Measurements from ENCODE around the gene NOP53.
"Not testable (repeated sequence)": the region's sequence is repeated elsewhere in the genome, so short reads cannot be mapped to it uniquely, and the experiment has no call there.

Gene NOP53

GRCh38 chr19:47802521-47803043 lies 57.2 kb downstream of the NOP53 start:
- TF ChIP-seq GATA2 (IDR thresholded peaks at IDR 0.05; ENCODE audit: low read depth, low read length) (no peak), GATA3 (IDR thresholded peaks at IDR 0.05; ENCODE audit: low read depth, low read length) (no peak)

- TF ChIP-seq GATA2, GATA3 (IDR thresholded peaks at IDR 0.05; ENCODE audit: low read depth, low read length): not testable (repeated sequence)
Observed at GRCh38 chr19:47804451-47804850, 59.1 kb downstream of the NOP53 start, which contains the start of gene TPRX1. Gene TPRX1, minus strand, starts transcription at chr19:47804551. Its CDS starts 12 bp downstream, at chr19:47804539.

GRCh38 chr19:47805313-47805712 lies 60.0 kb downstream of the NOP53 start:
- TF ChIP-seq GATA3 (IDR thresholded peaks at IDR 0.05; ENCODE audit: low read depth, low read length): no peak
- no peak for TF ChIP-seq GATA2 (IDR thresholded peaks at IDR 0.05; ENCODE audit: low read depth, low read length)

- TF ChIP-seq GATA2 (IDR thresholded peaks at IDR 0.05; ENCODE audit: low read depth, low read length): no peak
- TF ChIP-seq GATA3 (IDR thresholded peaks at IDR 0.05; ENCODE audit: low read depth, low read length): no peak
Observed at GRCh38 chr19:47806435-47806834, 61.1 kb downstream of the NOP53 start.
